ENCODE results near the gene SCAMP3. TPM values are rescaled to one million over a fixed set of nuclear protein-coding genes. Genes with fewer than 3 reads are reported as not detected.

SCAMP3 gene
- total RNA-seq, 1 donor from 2014 or later: 54.9 TPM

DNA sequence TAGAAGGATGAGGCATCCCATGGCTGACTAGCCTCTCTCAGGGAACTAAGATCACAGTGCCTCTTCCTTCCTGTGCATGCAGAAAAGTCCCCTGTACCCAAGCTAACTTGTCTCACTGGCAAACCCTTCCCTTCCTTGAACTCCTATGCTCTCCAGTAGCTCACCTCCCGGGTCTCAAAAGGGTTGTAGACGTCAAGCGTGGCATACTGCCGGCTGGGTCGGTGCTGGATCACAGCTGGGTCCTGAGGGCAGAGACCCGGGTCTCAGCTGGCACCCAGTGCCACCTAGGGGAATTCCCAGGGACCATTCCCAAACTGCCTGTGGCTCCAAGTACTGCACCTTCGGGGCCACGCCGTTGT, 688 bp downstream of the SCAMP3 start:
- peaks cover 23% of the 10 kb centered on the region for H3K4me1 Mint-ChIP-seq (ENCODE audit: unreplicated experiment)
- H3K4me3 Mint-ChIP-seq (ENCODE audit: unreplicated experiment): peak overlapping the region; percentile 95
- H3K9me3 Mint-ChIP-seq (ENCODE audit: unreplicated experiment): no peaks in the 10 kb centered on the region
- TF ChIP-seq, protein P1, sequence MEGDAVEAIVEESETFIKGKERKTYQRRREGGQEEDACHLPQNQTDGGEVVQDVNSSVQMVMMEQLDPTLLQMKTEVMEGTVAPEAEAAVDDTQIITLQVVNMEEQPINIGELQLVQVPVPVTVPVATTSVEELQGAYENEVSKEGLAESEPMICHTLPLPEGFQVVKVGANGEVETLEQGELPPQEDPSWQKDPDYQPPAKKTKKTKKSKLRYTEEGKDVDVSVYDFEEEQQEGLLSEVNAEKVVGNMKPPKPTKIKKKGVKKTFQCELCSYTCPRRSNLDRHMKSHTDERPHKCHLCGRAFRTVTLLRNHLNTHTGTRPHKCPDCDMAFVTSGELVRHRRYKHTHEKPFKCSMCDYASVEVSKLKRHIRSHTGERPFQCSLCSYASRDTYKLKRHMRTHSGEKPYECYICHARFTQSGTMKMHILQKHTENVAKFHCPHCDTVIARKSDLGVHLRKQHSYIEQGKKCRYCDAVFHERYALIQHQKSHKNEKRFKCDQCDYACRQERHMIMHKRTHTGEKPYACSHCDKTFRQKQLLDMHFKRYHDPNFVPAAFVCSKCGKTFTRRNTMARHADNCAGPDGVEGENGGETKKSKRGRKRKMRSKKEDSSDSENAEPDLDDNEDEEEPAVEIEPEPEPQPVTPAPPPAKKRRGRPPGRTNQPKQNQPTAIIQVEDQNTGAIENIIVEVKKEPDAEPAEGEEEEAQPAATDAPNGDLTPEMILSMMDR (IDR thresholded peaks at IDR 0.05; ENCODE audit: unreplicated experiment): peak; percentile 20
- peaks cover 11% of the 10 kb centered on the region for H3K27me3 Mint-ChIP-seq (ENCODE audit: unreplicated experiment)
- peak overlapping the region; percentile 80 for H3K27ac Mint-ChIP-seq (ENCODE audit: unreplicated experiment)
- peaks cover 56% of the 10 kb centered on the region for H3K36me3 Mint-ChIP-seq (ENCODE audit: low read depth, unreplicated experiment)
- DNase-seq (ENCODE audit: low spot score): no peak

DNA sequence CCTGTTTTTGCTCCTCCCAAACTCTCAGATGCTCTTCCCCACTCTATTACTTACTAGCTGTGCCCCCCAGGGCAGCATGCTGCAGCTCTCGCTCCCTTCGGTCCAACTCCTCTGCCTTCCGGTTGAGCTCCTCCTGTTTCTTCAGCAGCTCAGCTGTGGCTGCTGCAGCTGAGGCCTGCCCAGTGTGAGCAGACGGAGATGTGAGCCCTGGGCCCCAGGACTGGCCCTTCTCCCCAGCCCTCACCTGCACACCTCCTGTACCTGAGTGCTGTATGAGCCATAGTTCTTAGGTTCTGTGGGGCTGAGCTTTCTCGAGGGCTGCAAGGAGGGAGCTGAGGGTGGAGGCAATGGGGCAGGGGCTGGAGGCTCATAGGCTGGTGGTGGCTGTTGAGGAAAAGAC, 1.9 kb downstream of the SCAMP3 start:
- no peaks in the 10 kb centered on the region for H3K9me3 Mint-ChIP-seq (ENCODE audit: unreplicated experiment)
- no peak overlapping the region for H3K27ac Mint-ChIP-seq (ENCODE audit: unreplicated experiment)
- peaks cover 30% of the 10 kb centered on the region for H3K4me1 Mint-ChIP-seq (ENCODE audit: unreplicated experiment)
- TF ChIP-seq, protein P1 (IDR thresholded peaks at IDR 0.05; ENCODE audit: unreplicated experiment): no peak
- H3K27me3 Mint-ChIP-seq (ENCODE audit: unreplicated experiment): peaks cover 11% of the 10 kb centered on the region
- peak overlapping the region; percentile 44 for H3K4me3 Mint-ChIP-seq (ENCODE audit: unreplicated experiment)
- H3K36me3 Mint-ChIP-seq (ENCODE audit: low read depth, unreplicated experiment): peaks cover 53% of the 10 kb centered on the region
- DNase-seq (ENCODE audit: low spot score): no peak

DNA sequence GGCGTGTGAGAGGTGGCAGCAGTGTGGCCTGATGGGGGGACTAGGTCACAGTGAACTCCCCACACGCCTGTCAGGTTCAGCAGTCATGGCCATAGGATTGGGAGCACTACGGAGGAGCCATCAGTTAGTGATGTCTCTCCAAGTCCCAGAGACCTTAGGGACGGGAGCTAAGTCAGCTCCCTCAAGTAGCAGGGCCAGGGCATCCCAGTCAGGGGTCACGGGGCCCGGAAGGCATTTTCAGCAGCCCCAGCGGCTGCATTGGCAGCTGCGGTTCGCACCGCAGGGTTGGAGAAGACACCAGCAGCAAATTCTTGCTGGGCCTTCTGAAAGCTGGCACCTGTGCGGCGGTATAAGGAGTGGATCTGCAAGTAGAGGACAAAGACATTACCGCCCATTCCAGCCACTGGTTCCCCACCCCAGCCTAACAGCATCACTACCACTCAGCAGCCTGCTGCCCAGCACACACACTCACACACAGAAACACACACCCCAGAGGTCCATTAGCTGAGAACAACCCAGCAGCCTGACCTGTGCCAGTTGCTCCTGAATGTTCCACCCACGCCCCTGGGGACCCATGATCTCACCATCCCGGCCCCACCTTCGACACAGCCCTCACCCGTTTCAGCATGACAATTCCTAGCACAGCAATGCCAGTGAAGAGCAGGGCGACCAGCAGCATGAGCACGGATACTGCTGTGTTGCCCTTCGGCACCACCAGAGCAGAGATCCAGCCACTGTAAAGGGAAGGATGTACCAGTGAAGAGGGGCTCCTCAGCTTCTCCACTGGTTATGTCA, 5.9 kb downstream of the SCAMP3 start:
- TF ChIP-seq, protein P1 (IDR thresholded peaks at IDR 0.05; ENCODE audit: unreplicated experiment): no peak
- H3K27me3 Mint-ChIP-seq (ENCODE audit: unreplicated experiment): peaks cover 13% of the 10 kb centered on the region
- DNase-seq (ENCODE audit: low spot score): no peak
- H3K36me3 Mint-ChIP-seq (ENCODE audit: low read depth, unreplicated experiment): peaks cover 28% of the 10 kb centered on the region
- H3K4me3 Mint-ChIP-seq (ENCODE audit: unreplicated experiment): peak overlapping the region; percentile 97
- peaks cover 33% of the 10 kb centered on the region for H3K4me1 Mint-ChIP-seq (ENCODE audit: unreplicated experiment)
- H3K27ac Mint-ChIP-seq (ENCODE audit: unreplicated experiment): peak overlapping the region; percentile 96
- H3K9me3 Mint-ChIP-seq (ENCODE audit: unreplicated experiment): no peaks in the 10 kb centered on the region

DNA sequence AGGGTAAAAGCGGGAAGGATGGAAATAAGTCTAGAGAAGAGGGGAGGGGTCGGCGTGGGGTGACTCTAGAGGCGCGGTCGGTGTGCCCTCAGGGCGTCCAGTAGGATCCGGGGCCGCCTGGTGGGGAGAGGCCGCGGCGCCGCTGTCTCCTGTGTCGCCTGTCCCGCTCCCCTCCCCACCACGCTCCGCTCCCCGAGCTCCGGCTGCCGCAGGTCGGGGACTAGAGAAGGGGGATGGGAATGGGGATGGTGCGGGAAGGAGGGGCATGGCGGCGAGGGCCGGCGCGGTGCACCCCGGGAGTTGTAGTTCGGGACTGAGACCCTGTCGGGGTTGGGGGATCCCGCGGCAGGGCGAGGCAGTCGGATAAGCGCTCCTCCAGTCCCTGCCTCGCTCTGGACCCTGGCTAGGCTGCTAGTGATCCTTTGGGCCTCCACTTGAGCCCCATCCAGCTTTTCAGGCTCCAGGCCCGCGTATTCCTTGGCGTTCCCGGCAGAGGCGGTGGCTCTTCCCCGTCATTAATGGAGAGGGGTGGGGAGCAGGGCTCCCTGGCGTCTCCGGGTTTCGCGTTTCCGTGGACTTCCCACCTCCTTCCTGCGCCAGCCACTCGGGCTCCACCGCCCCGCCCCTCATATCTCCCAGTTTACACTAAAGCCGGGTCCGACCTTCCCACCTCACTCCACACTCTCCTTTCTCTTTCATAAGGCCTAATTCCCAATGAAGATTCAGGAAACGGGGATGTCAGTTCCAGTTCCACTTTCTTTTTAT, 6.7 kb downstream of the SCAMP3 start, which contains the start of gene ENTREP3:
Gene ENTREP3 (minus strand): TSS at position 241 of the 765 bp plus-strand sequence. CDS start 606 bp downstream, outside the sequence.
- Mint-ChIP-seq H3K4me3 (ENCODE audit: unreplicated experiment) (peak within 1 kb of the TSS; percentile 97), H3K27ac (ENCODE audit: unreplicated experiment) (peak within 1 kb of the TSS; percentile 96), H3K4me1 (ENCODE audit: unreplicated experiment) (peaks cover 33% of the 10 kb centered on the region), H3K27me3 (ENCODE audit: unreplicated experiment) (peaks cover 13% of the 10 kb centered on the region), H3K36me3 (ENCODE audit: low read depth, unreplicated experiment) (peaks cover 26% of the 10 kb centered on the region), H3K9me3 (ENCODE audit: unreplicated experiment) (no peaks in the 10 kb centered on the region)
- TF ChIP-seq, protein P1 (IDR thresholded peaks at IDR 0.05; ENCODE audit: unreplicated experiment): no peak
- peak; percentile 89 for DNase-seq (ENCODE audit: low spot score)

All from endothelial cell (in vitro differentiated cells).